H9 (cell line): ENCODE data around the gene ZNF556. TPM values are rescaled to one million over a fixed set of nuclear protein-coding genes. Genes with fewer than 3 reads are reported as not detected.
A peak's percentile ranks its signal among the peaks of the same experiment; 100 is the strongest.
"Not testable (repeated sequence)": the region's sequence is repeated elsewhere in the genome, so short reads cannot be mapped to it uniquely, and the experiment has no call there.

Experiments used
- DNase-seq: peaks from one replicate; pipeline ENCODE4 v3.0.0-alpha.2; 2017
- H2AFZ ChIP-seq: one replicate; pipeline ENCODE4 v1.6.1; 2013; ENCODE audit warnings: mild to moderate bottlenecking, low read length, control low read depth, moderate library complexity
- H2AK5ac ChIP-seq: 2 replicates; pipeline ENCODE4 v1.6.1; 2013; ENCODE audit warnings: low read length, control low read depth, mixed read lengths; ENCODE audit not compliant: insufficient read length
- H2BK120ac ChIP-seq: one replicate; pipeline ENCODE4 v1.6.1; 2013; ENCODE audit warnings: low read depth, mild to moderate bottlenecking, low read length, control low read depth, inconsistent platforms; ENCODE audit not compliant: poor library complexity, severe bottlenecking
- H2BK12ac ChIP-seq: 2 replicates; pipeline ENCODE4 v1.6.1; 2013; ENCODE audit warnings: low read length, control low read depth, mixed read lengths, low read depth; ENCODE audit not compliant: insufficient read length
- H2BK15ac ChIP-seq: 2 replicates; pipeline ENCODE4 v1.6.1; 2013; ENCODE audit warnings: low read depth, low read length, control low read depth
- H2BK20ac ChIP-seq: one replicate; pipeline ENCODE4 v1.6.1; 2013; ENCODE audit warnings: low read depth, mild to moderate bottlenecking, low read length, control low read depth, inconsistent platforms; ENCODE audit not compliant: poor library complexity, severe bottlenecking
- H2BK5ac ChIP-seq: 2 replicates; pipeline ENCODE4 v1.6.1; 2013; ENCODE audit warnings: low read length, control low read depth, mixed read lengths; ENCODE audit not compliant: insufficient read length
- H3K14ac ChIP-seq: 2 replicates; pipeline ENCODE4 v1.6.1; 2013; ENCODE audit warnings: low read length, control low read depth; ENCODE audit not compliant: insufficient read depth
- H3K18ac ChIP-seq: 2 replicates; pipeline ENCODE4 v1.6.1; 2013; ENCODE audit warnings: low read depth, mild to moderate bottlenecking, mixed read lengths, low read length, control low read depth; ENCODE audit not compliant: insufficient read length
- H3K23ac ChIP-seq: 2 replicates; pipeline ENCODE4 v1.6.1; 2013; ENCODE audit warnings: low read length, control low read depth, mixed read lengths, low read depth; ENCODE audit not compliant: insufficient read length
- H3K23me2 ChIP-seq: 2 replicates; pipeline ENCODE4 v1.6.1; 2013; ENCODE audit warnings: low read depth, mild to moderate bottlenecking, mixed read lengths, low read length, control low read depth; ENCODE audit not compliant: insufficient read length, poor library complexity, severe bottlenecking
- H3K27ac ChIP-seq: 2 replicates; pipeline ENCODE4 v1.5.1; 2013; ENCODE audit warnings: low read length, control low read depth, mixed read lengths, low read depth; ENCODE audit not compliant: insufficient read length
- H3K27me3 ChIP-seq: 2 replicates; pipeline ENCODE4 v1.6.1; 2013; ENCODE audit warnings: low read length, control low read depth, inconsistent platforms; ENCODE audit not compliant: insufficient read depth
- H3K4ac ChIP-seq: 2 replicates; pipeline ENCODE4 v1.6.1; 2013; ENCODE audit warnings: low read depth, mild to moderate bottlenecking, control low read depth, inconsistent platforms, low read length, moderate library complexity
- H3K4me1 ChIP-seq: 2 replicates; pipeline ENCODE4 v1.6.1; 2013; ENCODE audit warnings: low read length, control low read depth, inconsistent platforms; ENCODE audit not compliant: insufficient read depth
- H3K4me2 ChIP-seq: 2 replicates; pipeline ENCODE4 v1.6.1; 2013; ENCODE audit warnings: low read length, control low read depth, mixed read lengths; ENCODE audit not compliant: insufficient read length, insufficient read depth
- H3K56ac ChIP-seq: 2 replicates; pipeline ENCODE4 v1.6.1; 2013; ENCODE audit warnings: low read depth, mild to moderate bottlenecking, mixed read lengths, low read length, control low read depth; ENCODE audit not compliant: insufficient read length
- H3K79me1 ChIP-seq: 2 replicates; pipeline ENCODE4 v1.6.1; 2013; ENCODE audit warnings: low read depth, mild to moderate bottlenecking, moderate library complexity, low read length, control low read depth, inconsistent platforms; ENCODE audit not compliant: insufficient read depth, poor library complexity, severe bottlenecking
- H3K79me2 ChIP-seq: 2 replicates; pipeline ENCODE4 v1.6.1; 2013; ENCODE audit warnings: low read length, control low read depth, inconsistent platforms; ENCODE audit not compliant: insufficient read depth
- H3K9ac ChIP-seq: 2 replicates; pipeline ENCODE4 v1.6.1; 2013; ENCODE audit warnings: low read length, control low read depth, mixed read lengths; ENCODE audit not compliant: insufficient read length; ENCODE audit errors: extremely low read depth
- H3K9me3 ChIP-seq: one replicate; pipeline ENCODE4 v1.6.1; 2013; ENCODE audit warnings: low read depth, low read length, inconsistent platforms; ENCODE audit not compliant: control insufficient read depth
- H3T11ph ChIP-seq: one replicate; pipeline ENCODE4 v1.6.1; 2013; ENCODE audit warnings: mild to moderate bottlenecking, low read length, control low read depth, inconsistent platforms
- H4K20me1 ChIP-seq: one replicate; pipeline ENCODE4 v1.6.1; 2013; ENCODE audit not compliant: control insufficient read depth, insufficient read length, insufficient read depth
- H4K5ac ChIP-seq: 2 replicates; pipeline ENCODE4 v1.6.1; 2013; ENCODE audit warnings: low read depth, mild to moderate bottlenecking, mixed read lengths, low read length, control low read depth; ENCODE audit not compliant: insufficient read length
- H4K8ac ChIP-seq: replicated peaks from 2 replicates; pipeline ENCODE4 v1.6.1; 2013; ENCODE audit warnings: low read length, control low read depth, mixed read lengths, low read depth; ENCODE audit not compliant: insufficient read length
- H4K91ac ChIP-seq: 2 replicates; pipeline ENCODE4 v1.6.1; 2013; ENCODE audit warnings: low read depth, mild to moderate bottlenecking, moderate library complexity, mixed read lengths, low read length, control low read depth; ENCODE audit not compliant: insufficient read length
- H3K27ac Mint-ChIP-seq, 3 experiments: 2 replicates in 2 of 3; 3 replicates in 1 of 3; pipeline ENCODE4 v1.8.0; 2020 to 2021; ENCODE audit warnings: mixed read lengths in 3 of 3, mild to moderate bottlenecking in 1 of 3, moderate library complexity in 1 of 3
- H3K27me3 Mint-ChIP-seq: 2 replicates; pipeline ENCODE4 v1.8.0; 2021; ENCODE audit warnings: low read depth, mild to moderate bottlenecking, moderate library complexity, mixed read lengths
- H3K36me3 Mint-ChIP-seq, 3 experiments: 2 replicates in 2 of 3; 3 replicates in 1 of 3; pipeline ENCODE4 v1.8.0; 2020 to 2021; ENCODE audit warnings: low read depth in 3 of 3, mixed read lengths in 3 of 3; ENCODE audit not compliant: insufficient read depth in 1 of 3
- H3K4me1 Mint-ChIP-seq, 2 experiments: 2 replicates each; pipeline ENCODE4 v1.8.0; 2020; ENCODE audit warnings: mixed read lengths in 2 of 2
- H3K4me3 Mint-ChIP-seq, 2 experiments: 2 replicates in 1 of 2; 3 replicates in 1 of 2; pipeline ENCODE4 v1.8.0; 2020 to 2021; ENCODE audit warnings: mild to moderate bottlenecking in 2 of 2, mixed read lengths in 2 of 2, moderate library complexity in 1 of 2
- H3K9me3 Mint-ChIP-seq, 2 experiments: 2 replicates in 1 of 2; 3 replicates in 1 of 2; pipeline ENCODE4 v1.8.0; 2020; ENCODE audit warnings: mild to moderate bottlenecking in 2 of 2, mixed read lengths in 2 of 2, moderate library complexity in 1 of 2
- WGBS: extraction: QIAGEN DNeasy Blood & Tissue Kit; methylation state at CpG from one replicate; pipeline ENCODE4 v1.1.7; 2013; ENCODE audit warnings: missing lambda C conversion rate, low lambda C conversion rate, mixed read lengths; ENCODE audit not compliant: insufficient read length; ENCODE audit errors: extremely low coverage; 5-methylcytosine and 5-hydroxymethylcytosine counted together
- total RNA-seq: library from RNA; stranded (reverse); gene quantifications from 2 replicates; pipeline ENCODE4 v1.2.1, GENCODE V29; 2021
- TF ChIP-seq, protein P1 (sequence below): fragments of 200-600 bp; sonication (generic); conservative IDR thresholded peaks from 3 replicates; pipeline ENCODE4 v1.8.0; 2021; ENCODE audit warnings: antibody characterized with exemption, mild to moderate bottlenecking

ZNF556 gene
- total RNA-seq, 1 experiment from 2014 or later, result not detected

DNA sequence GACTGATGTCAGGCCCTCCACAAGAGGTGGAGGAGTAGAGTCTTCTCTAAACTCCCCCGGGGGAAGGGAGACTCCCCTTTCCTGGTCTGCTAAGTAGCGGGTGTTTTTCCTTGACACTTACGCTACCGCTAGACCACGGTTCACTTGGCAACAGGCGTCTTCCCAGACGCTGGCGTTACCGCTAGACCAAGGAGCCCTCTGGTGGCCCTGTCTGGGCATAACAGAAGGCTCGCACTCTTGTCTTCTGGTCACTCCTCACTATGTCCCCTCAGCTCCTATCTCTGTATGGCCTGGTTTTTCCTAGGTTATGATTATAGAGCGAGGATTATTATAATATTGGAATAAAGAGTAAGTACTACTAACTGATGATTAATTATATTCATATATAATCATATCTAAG lies 5.0 kb downstream of the ZNF556 start:
- no CpG with 5 or more reads among the region's 11 CpGs for WGBS
- not testable (repeated sequence) for H3T11ph ChIP-seq, H3K27me3 ChIP-seq, H2BK120ac ChIP-seq, H3K18ac ChIP-seq, H3K4me3 Mint-ChIP-seq, H2AK5ac ChIP-seq, H2AFZ ChIP-seq, H3K27me3 Mint-ChIP-seq, H3K4me2 ChIP-seq, H3K23me2 ChIP-seq, H3K79me1 ChIP-seq, H3K56ac ChIP-seq, H3K9ac ChIP-seq, H2BK5ac ChIP-seq, H3K23ac ChIP-seq, H3K27ac Mint-ChIP-seq, H2BK12ac ChIP-seq, H3K4me1 Mint-ChIP-seq, H3K4me1 ChIP-seq, H4K20me1 ChIP-seq, H3K14ac ChIP-seq, H2BK20ac ChIP-seq, H2BK15ac ChIP-seq, H4K5ac ChIP-seq, DNase-seq, H4K91ac ChIP-seq, H3K4ac ChIP-seq, H3K79me2 ChIP-seq, H3K27ac ChIP-seq, H4K8ac ChIP-seq
- TF ChIP-seq, protein P1, sequence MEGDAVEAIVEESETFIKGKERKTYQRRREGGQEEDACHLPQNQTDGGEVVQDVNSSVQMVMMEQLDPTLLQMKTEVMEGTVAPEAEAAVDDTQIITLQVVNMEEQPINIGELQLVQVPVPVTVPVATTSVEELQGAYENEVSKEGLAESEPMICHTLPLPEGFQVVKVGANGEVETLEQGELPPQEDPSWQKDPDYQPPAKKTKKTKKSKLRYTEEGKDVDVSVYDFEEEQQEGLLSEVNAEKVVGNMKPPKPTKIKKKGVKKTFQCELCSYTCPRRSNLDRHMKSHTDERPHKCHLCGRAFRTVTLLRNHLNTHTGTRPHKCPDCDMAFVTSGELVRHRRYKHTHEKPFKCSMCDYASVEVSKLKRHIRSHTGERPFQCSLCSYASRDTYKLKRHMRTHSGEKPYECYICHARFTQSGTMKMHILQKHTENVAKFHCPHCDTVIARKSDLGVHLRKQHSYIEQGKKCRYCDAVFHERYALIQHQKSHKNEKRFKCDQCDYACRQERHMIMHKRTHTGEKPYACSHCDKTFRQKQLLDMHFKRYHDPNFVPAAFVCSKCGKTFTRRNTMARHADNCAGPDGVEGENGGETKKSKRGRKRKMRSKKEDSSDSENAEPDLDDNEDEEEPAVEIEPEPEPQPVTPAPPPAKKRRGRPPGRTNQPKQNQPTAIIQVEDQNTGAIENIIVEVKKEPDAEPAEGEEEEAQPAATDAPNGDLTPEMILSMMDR, result peak; percentile 29; the same call in 1 of the 3 replicates
- peaks cover 70 to 71% of the 10 kb centered on the region in 2 experiments for H3K9me3 Mint-ChIP-seq
- peaks cover 7 to 21% (median 19%) of the 10 kb centered on the region in 3 experiments for H3K36me3 Mint-ChIP-seq
- H3K9me3 ChIP-seq, result peaks cover 19% of the 10 kb centered on the region
